GM18951 (cell line): ENCODE results near the gene GDPD3.

Experiments used
- POLR2A ChIP-seq: IDR thresholded peaks from 4 replicates; pipeline ENCODE4 v1.6.1; 2011; ENCODE audit warnings: mild to moderate bottlenecking; ENCODE audit not compliant: insufficient read length, insufficient read depth; ENCODE audit errors: extremely low read depth
- in situ Hi-C: fragments of 300-500 bp; cut with MboI; formaldehyde crosslinking; loops from one replicate; pipeline ENCODE4 v1.12.0; 2022; ENCODE audit warnings: low sequenced_read_pairs, mixed read lengths, inconsistent platforms; ENCODE audit not compliant: unreplicated experiment

The GDPD3 gene

DNA sequence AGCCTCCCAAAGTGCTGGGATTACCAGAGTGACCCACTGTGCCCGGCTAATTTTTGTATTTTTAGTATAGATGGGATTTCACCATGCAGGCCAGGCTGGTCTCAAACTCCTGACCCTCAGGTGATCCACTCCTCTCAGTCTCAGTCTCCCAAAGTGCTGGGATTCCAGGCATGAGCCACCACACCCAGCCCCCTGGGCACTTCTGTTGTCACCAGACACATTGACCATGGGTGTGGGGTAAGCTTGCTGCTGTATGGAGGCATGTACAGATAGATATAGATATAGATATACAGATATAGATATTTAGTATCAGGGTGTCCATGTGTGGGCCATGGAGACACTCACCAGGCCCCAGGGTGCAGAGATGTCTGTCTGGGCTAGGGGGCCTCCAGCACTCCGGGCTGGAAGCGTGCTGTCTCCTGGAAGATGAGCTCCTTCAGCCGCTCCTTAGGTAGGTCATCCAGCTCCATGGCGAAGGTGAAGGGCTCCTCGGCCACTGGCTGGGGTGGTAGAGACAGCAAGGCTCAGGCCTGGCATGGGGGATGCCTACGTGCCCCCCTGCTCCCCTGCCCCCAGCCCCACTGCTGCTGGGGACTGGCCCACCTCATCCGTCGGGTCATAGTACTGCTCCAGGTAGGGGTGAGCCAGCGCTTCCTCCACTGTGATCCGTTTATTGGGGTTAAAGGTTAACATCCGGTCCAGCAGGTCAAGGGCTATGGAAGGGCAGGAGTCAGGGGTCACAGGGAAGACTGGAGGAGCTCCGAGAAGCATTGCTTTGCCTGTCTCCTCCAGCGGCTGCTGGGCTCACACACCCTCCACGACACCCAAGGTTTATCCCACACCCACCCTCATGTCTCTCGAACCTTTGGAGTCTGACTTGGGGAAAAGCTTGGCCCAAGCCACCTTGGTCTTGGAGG, 3.2 kb upstream of the GDPD3 start:
- TF ChIP-seq POLR2A: no peak
- in situ Hi-C loops: loop anchor here (25.0 kb wide), 1 partner anchor 654 kb away; the partner anchor contains the start of genes BOLA2, SLX1B and SULT1A4

DNA sequence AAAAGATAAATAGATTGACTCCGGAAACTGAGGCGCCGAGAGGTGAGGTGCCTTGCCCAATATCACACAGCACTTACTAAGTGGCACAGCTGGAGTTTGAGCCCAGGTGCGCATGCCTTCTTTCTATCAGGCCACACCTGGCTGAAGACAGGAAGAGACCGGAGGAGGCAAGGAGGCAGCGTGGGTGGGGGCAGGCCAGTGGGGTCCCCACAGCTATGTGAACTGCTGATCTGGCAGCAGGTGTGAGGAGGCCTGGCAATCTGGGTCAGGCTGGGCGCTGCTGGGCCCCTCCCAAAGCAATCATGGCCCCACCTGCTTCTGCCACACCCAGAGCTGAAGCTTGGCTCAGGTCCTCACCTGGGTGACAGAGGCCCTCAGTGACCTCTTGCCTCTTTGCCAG, 1.9 kb upstream of the GDPD3 start:
- in situ Hi-C loops: loop anchor here (25.0 kb wide), 1 partner anchor 653 kb away; the partner anchor contains the start of genes BOLA2, SLX1B and SULT1A4
- TF ChIP-seq POLR2A: no peak

DNA sequence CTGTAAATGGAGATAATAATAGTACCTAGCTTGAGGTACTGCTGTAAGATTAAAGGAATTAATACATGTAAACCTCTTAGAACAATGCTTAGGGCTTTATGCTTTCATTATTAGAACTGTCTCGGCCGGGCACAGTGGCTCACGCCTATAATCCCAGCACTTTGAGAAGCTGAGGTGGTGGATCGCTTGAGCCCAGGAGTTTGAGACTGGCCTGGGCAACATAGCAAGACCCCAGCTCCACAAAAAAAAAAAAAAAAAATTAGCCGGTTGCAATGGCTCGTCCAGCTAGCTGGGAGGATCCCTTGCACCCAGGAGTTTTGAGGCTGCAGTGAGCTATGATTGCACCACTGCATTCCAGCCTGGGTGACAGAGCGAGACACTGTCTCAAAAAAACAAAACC, 1.5 kb upstream of the GDPD3 start:
- in situ Hi-C loops: loop anchor here (25.0 kb wide), 1 partner anchor 653 kb away; the partner anchor contains the start of genes BOLA2, SLX1B and SULT1A4

DNA sequence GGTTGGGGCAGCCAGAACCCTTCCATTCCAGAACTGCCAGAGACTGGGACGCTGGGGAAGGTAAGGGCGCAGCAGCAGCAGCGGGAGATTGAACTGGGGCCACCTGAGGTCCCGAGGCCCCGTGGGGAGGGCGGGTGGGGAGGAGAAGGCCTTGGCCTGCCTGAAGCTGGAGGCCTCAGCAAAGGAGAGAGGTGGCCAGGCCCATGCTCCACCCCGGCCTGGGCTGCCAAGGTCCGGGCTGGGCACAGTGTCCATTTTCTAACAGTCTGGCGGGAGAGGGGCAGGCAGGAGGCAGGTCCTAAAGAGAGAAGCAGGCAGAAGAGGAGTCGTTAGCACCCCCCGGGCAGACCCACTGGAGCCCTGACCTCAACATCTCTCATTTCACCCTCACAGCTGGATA, 1.1 kb upstream of the GDPD3 start:
- in situ Hi-C loops: loop anchor here (25.0 kb wide), 1 partner anchor 652 kb away; the partner anchor contains the start of genes BOLA2, SLX1B and SULT1A4
- no peak for TF ChIP-seq POLR2A

DNA sequence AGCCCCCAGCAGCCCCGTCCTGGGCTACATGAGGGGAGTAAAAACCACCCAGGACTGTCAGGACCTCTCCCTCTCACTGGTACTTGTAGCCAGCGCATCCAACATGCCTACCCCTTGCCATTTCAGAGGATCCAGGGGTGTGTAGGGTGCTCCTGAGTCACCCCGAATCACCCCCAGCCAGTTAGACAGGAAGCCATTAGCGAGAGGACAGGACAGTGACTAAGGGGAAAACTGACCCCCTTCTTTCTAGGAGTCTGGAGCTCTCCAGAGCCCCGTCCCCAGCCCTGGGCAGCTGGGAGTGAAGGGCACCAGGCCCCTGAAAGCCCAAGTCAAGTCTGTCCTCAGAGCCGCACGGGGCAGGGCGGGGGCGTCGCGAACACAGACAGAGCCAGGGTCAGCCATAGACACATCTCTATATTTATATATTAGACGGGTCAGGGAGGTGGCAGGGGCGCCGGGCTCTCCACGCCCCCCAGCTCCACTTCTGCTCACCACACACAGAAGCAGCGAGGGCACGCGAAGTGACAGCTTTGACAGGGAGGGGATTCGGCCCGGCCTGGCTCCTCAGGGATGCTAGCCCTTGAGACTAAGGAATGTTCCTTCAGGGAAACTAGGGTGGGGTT, 485 bp upstream of the GDPD3 start:
- in situ Hi-C loops: loop anchor here (25.0 kb wide), 1 partner anchor 652 kb away; the partner anchor contains the start of genes BOLA2, SLX1B and SULT1A4
- TF ChIP-seq POLR2A: no peak

DNA sequence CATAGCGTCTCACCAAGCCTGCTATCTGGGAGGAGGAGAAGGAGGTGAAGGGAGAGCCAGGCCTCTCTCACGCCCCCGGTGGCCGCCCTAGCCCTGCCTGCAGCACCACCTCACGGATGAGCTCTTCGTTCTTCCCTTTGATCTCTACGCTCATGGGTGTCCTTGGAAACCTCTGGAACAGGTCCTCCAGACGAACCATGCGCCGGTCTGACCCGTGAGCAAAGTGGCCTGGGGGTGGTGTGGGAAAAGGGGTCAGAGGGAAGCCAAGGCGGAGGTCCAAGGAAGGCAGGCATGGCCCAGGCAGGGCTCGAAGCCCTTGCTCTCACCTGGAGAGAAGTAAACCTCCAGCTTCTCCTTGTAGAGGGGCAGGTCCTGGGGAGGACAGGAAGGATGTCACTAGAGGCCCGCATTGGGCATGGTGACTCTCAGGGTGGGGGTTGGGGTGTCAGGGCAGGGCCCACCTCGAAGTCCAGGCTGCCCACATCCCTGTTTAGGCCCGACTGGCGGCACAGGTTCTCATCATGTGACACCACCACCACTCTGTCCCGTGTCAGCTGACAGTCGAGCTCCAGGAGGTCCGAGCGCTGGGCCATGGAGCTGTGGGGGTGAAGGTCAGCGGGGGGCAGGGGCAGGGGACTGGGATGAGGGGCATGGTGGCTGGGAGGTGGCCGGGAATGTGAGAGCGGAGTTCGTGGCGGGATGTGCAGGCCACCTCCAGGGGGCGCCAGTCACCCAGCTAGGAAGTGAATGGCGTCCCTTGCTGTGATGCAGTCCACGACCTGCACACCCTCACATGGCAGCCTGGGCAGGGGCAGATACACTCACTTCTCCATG, 923 bp downstream of the GDPD3 start:
- TF ChIP-seq POLR2A: no peak
- in situ Hi-C loops: loop anchor here (25.0 kb wide), 1 partner anchor 650 kb away; the partner anchor contains the start of genes BOLA2, SLX1B and SULT1A4

DNA sequence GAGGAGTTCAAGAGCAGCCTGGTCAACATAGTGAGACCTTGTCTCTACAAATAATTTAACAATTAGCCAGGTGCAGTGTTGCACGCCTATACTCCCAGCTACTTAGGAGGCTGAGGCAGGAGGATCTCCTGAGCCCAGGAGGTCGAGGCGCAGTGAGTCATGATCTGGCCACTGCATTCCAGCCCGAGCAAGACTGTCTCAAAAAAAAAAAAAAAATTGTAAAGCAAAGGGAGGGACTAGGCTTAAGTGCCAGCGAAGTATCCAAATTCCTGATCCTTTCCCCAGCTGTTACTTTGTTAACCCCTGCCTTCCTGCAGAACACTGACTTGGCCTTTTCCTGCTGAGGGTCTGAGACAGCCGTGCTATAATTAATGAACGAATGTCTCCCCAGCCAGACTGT, 2.7 kb downstream of the GDPD3 start:
- in situ Hi-C loops: loop anchor here (25.0 kb wide), 1 partner anchor 648 kb away; the partner anchor contains the start of genes BOLA2, SLX1B and SULT1A4

DNA sequence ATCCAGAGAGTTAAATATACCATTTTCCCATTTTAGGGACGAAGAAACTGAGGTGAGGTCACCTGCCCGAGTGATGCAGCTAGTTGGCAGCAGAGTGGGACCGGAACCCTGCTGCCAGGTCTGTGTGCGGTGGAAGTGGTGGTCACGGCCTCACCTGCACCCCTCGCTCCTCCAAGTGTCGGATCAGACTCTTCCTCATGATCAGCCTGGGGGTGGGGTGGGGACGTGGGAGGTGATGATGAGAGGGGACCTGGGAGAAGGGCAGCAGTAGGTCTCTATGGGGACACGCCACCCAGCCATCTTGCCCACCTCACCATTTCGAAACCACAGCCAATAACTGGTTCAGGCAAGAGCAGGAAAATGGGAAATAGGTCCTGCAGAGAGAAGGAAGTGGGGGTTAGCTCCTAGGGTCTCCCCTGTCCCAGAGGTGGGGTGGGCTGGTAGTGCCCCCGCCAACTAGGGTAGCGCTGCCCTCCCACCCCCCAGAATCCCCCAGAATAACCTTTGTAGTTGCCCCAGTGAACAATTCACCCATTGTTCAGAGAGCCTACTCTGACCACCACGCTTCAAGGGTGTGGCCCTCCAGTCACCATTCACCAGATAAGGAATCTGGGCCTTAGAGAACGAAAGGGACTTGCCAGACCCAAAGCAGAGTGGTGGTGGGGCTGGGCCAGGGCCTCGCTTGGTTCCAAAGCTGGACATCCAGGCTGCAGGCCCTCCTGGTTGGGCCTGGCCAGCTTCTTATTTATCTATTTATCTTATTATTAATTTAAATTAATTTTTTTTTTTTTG, 5.1 kb downstream of the GDPD3 start:
- no peak for TF ChIP-seq POLR2A
- in situ Hi-C loops: loop anchor here (25.0 kb wide), 1 partner anchor 646 kb away; the partner anchor contains the start of genes BOLA2, SLX1B and SULT1A4

More for the DNA sequence above, 2.7 kb downstream of the GDPD3 start:
- TF ChIP-seq POLR2A: no peak

DNA sequence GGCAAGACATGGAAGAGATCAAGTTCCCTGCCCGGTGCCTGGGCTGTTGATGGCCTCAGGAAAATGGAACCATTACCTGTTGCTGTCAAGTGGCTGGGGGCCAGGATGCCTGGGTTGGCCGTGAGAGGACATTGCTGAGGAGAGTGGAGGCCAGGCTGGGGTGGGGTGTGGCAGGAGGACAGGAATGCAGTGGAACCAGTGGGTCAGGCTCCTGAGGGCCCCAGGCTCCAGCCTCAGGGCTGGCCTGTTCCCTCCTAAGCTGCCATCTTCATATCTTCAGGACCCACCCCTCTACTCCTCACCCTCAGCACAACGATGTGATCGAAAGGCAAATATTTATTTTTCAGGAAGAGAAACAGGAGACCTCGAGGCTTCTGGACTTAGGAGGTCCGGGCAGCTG, 8.8 kb downstream of the GDPD3 start:
- no peak for TF ChIP-seq POLR2A
- in situ Hi-C loops: loop anchor here (25.0 kb wide), 1 partner anchor 642 kb away; the partner anchor contains the start of genes BOLA2, SLX1B and SULT1A4

DNA sequence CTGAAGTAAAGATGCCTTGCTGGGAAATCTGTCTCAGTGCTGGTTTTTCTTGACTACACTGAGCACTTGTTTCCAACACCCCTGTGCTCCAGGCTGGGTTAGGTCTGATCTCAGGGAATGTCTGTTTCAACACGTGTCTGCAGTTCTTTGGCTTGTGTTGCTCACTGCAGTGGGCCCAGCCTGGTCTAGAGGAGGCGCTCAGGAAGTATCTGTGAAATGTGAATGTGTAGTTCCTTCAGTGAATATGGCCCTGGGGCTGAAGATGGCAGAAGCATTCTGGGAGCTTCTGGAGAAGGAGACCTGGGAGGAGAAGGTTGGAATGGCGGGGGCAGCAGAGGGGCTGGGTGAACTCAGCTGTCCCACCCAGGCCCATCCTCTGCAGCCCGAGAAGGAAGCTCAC, 9.2 kb downstream of the GDPD3 start:
- TF ChIP-seq POLR2A: no peak
- in situ Hi-C loops: loop anchor here (25.0 kb wide), 1 partner anchor 642 kb away; the partner anchor contains the start of genes BOLA2, SLX1B and SULT1A4

DNA sequence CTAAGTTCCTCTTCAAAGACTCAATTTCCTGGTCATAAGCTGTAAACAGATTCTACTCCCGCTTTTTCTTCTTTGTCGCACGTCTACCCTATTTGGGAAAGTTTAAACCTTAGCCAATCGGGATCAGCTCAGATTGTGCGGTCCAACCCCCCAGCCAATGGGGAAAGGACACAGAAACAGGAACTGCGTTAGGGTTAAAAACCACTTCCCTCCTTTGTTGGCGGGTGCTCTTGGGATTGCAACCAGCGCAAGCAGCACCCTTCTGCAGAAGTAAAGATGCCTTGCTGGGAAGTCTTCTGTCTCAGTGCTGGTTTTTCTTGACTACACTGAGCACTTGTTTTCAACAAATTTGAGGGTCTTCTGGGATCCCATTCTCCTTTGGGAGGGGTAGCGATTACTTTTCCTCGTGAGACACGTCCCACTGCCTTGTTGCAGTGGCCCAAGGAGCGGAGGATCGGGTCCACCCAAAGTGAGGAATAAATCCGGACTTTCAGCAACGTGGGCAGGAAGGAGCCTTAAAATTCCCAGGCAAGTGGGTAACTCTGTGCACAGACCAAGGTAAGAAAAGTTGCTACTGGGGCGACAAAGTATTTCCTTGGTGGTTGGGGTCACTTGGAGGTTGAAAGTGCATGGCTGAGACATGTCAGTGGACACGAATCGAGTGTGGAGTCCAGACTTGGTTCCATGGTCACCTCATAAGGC, 16.3 kb downstream of the GDPD3 start:
- in situ Hi-C loops: no loop called here

More for the DNA sequence above, 16.3 kb downstream of the GDPD3 start:
- no peak for TF ChIP-seq POLR2A
